Keratinocyte (primary cell): Measurements from ENCODE around the gene CCDC144A. TPM values are rescaled to one million over a fixed set of nuclear protein-coding genes. Genes with fewer than 3 reads are reported as not detected.
"Not testable (repeated sequence)": the region's sequence is repeated elsewhere in the genome, so short reads cannot be mapped to it uniquely, and the experiment has no call there.

ENCODE experiments used
- DNase-seq: peaks from one replicate; pipeline ENCODE4 v3.0.0-alpha.2; 2011; ENCODE audit warnings: low read depth, missing footprints, low spot score
- FAIRE-seq: peaks from 2 replicates; lab custom pipeline; 2011; peaks lifted over from hg19 to GRCh38; lab: Jason Lieb, UNC
- H2AFZ ChIP-seq: 2 replicates; pipeline ENCODE4 v1.6.0; 2012; ENCODE audit warnings: low read length, control low read depth, inconsistent platforms; ENCODE audit not compliant: control insufficient read depth
- H3K27ac ChIP-seq: 2 replicates; pipeline ENCODE4 v1.5.1; 2011; ENCODE audit warnings: low read length; ENCODE audit not compliant: control insufficient read depth, insufficient read depth
- H3K27me3 ChIP-seq: 3 replicates; pipeline ENCODE4 v1.6.0; 2011; ENCODE audit warnings: low read length; ENCODE audit not compliant: control insufficient read depth, insufficient read depth; ENCODE audit errors: extremely low read depth
- H3K36me3 ChIP-seq, 2 experiments: 2 replicates in 1 of 2; 3 replicates in 1 of 2; pipeline ENCODE4 v1.5.1; 2011; ENCODE audit warnings: low read length in 2 of 2, mild to moderate bottlenecking in 1 of 2; ENCODE audit not compliant: control insufficient read depth in 2 of 2, insufficient read depth in 2 of 2; ENCODE audit errors: extremely low read depth in 1 of 2
- H3K4me1 ChIP-seq: 3 replicates; pipeline ENCODE4 v1.5.1; 2011; ENCODE audit warnings: low read length; ENCODE audit not compliant: control insufficient read depth, insufficient read depth; ENCODE audit errors: extremely low read depth
- H3K4me2 ChIP-seq: 3 replicates; pipeline ENCODE4 v1.6.0; 2011; ENCODE audit warnings: low read depth, low read length; ENCODE audit not compliant: control insufficient read depth, insufficient read depth; ENCODE audit errors: extremely low read depth
- H3K4me3 ChIP-seq, 3 experiments: fragments of 200-600 bp in 1 of 3; sonication (generic) in 1 of 3; 2 replicates in 2 of 3; 3 replicates in 1 of 3; pipeline ENCODE4 v1.5.1; 2011 to 2016; ENCODE audit warnings: low read length in 3 of 3, mild to moderate bottlenecking in 3 of 3, control low read depth in 2 of 3, inconsistent platforms in 1 of 3, low read depth in 1 of 3, mixed read lengths in 1 of 3, mixed run types in 1 of 3, moderate library complexity in 1 of 3; ENCODE audit not compliant: control insufficient read depth in 2 of 3, insufficient read depth in 2 of 3; ENCODE audit errors: extremely low read depth in 1 of 3
- H3K79me2 ChIP-seq: 2 replicates; pipeline ENCODE4 v1.6.0; 2012; ENCODE audit warnings: low read length; ENCODE audit not compliant: control insufficient read depth, insufficient read depth
- H3K9ac ChIP-seq: 3 replicates; pipeline ENCODE4 v1.6.0; 2011; ENCODE audit warnings: low read length; ENCODE audit not compliant: control insufficient read depth, insufficient read depth; ENCODE audit errors: extremely low read depth
- H3K9me1 ChIP-seq: 3 replicates; pipeline ENCODE4 v1.6.0; 2011; ENCODE audit warnings: low read length; ENCODE audit not compliant: control insufficient read depth, insufficient read depth; ENCODE audit errors: extremely low read depth
- H3K9me3 ChIP-seq: 2 replicates; pipeline ENCODE4 v1.5.1; 2012; ENCODE audit warnings: low read depth, low read length; ENCODE audit not compliant: control insufficient read depth
- H4K20me1 ChIP-seq: 3 replicates; pipeline ENCODE4 v1.6.0; 2011; ENCODE audit warnings: low read length; ENCODE audit not compliant: control insufficient read depth, insufficient read depth; ENCODE audit errors: extremely low read depth
- CTCF ChIP-seq, 3 experiments: IDR thresholded peaks in 1 of 3; conservative IDR thresholded peaks in 1 of 3; optimal IDR thresholded peaks in 1 of 3; 2 replicates in 2 of 3; 3 replicates in 1 of 3; pipeline versions ENCODE3 to v1.5.1; 2011; ENCODE audit warnings: low read length in 3 of 3, mild to moderate bottlenecking in 3 of 3, moderate library complexity in 2 of 3, control low read depth in 1 of 3, inconsistent platforms in 1 of 3; ENCODE audit not compliant: insufficient read depth in 2 of 3; ENCODE audit errors: extremely low read depth in 1 of 3
- EZH2 ChIP-seq: IDR thresholded peaks from one replicate; pipeline ENCODE4 v1.6.1; 2012; ENCODE audit warnings: inconsistent platforms, mild to moderate bottlenecking, low read length, moderate library complexity
- dilution Hi-C: fragments of 300-500 bp; cut with MboI; formaldehyde crosslinking; loops from one replicate; pipeline ENCODE4 v1.7.0; 2020; ENCODE audit warnings: low sequenced_read_pairs; ENCODE audit not compliant: extremely low pct_ligation_motif_present
- polyA plus RNA-seq, 5 experiments: library from polyadenylated mRNA; depleted of rRNA in 3 of 5; stranded (reverse) in 3 of 5; stranded (forward) in 1 of 5; unstranded in 1 of 5; fragments of >200 nt; gene quantifications; 1 replicate in 1 of 5; 2 replicates in 3 of 5; 3 replicates in 1 of 5; pipeline versions ENCODE4 v1.2.1 to v1.2.3, GENCODE V29; 2011 to 2012; ENCODE audit warnings: missing spikeins in 2 of 5, low read depth in 1 of 5, low replicate concordance in 1 of 5

The CCDC144A gene
- polyA plus RNA-seq, 1 donor (not counting 4 experiments of a cell fraction or from before 2014, with no cell fraction given), result 0.30 TPM

DNA sequence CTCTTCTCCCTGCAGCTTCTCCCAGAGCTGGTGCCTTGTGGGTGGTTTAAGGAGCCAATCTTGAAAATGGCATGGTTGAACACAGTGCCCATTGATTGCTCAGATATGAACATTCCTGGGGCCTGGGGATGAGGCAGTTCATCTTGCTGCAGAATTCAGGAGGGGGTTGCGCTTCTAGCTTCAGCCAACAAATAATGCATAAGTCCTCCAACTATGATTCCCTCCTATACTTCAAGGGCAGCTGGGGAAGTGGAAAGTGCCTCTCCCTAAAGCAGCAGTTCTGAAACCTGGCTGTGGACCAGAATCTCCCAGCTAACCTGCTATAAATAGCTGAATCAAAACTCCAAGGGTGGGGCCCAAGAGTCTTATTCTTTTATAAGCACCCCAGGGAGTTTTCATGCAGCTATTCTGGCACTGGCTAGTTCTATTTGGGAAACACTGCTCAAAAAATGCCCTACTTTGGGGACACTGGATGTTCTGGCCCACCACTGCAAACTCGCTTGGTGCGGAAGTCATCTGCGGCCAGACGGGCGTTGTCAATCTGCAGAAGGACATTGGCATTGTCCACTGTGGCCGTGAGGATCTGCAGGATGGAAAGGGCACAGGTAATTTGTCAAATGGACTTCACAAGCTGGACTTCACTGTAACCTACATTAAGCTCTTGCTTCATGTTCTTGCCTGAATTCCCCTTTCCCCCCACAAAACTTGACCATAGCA is 130.3 kb downstream of the CCDC144A start:
- no peaks in the 10 kb centered on the region for H4K20me1 ChIP-seq
- H2AFZ ChIP-seq, result no peak overlapping the region
- H3K27me3 ChIP-seq, result no peaks in the 10 kb centered on the region
- peaks cover 6% of the 10 kb centered on the region for H3K4me1 ChIP-seq
- peaks cover 0 to 2% of the 10 kb centered on the region in 2 experiments for H3K36me3 ChIP-seq
- no peaks in the 10 kb centered on the region for H3K9me1 ChIP-seq
- DNase-seq (no peak), FAIRE-seq (no peak)
- no peak overlapping the region for H3K27ac ChIP-seq
- H3K4me2 ChIP-seq, result no peak overlapping the region
- TF ChIP-seq CTCF (optimal IDR thresholded peaks at IDR 0.05 in 1 of 3, IDR thresholded peaks at IDR 0.05 in 1 of 3, conservative IDR thresholded peaks at IDR 0.05 in 1 of 3; ENCODE audit: extremely low read depth in 1 of 3, insufficient read depth in 2 of 3, low read length in 3 of 3), result no peak
- H3K4me3 ChIP-seq, result peak overlapping the region in 1 of 3 experiments; percentile 28
- H3K9ac ChIP-seq, result no peak overlapping the region
- dilution Hi-C loops, result no loop called here
- no peaks in the 10 kb centered on the region for H3K9me3 ChIP-seq
- no peaks in the 10 kb centered on the region for H3K79me2 ChIP-seq

DNA sequence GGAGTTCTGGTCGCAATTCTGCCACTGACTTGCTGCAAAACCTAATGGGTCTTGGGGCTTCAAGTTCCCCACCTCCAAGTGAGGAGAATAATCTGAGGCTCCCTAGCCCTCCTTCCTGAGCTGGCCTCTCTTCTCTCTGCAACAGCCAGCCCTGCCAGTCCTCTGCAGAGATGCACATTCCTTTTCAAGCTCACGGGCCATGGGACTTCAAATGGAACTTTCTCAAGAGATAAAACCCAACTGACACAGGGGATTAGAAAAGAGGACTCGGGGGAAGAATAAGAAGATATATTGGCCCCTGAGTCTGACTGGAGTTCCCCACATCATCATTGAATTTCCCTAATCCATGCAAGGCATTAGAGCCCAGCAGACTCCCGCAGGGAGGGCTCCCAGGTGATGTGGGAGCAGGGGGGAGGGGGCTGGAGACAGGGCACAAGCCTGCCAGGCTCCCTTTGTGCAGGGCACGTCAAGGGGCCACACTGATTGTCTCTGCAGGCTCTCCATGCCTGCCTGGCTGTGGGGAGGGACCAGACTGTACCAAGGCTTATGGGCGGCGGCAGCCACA is 131.0 kb downstream of the CCDC144A start:
- FAIRE-seq (no peak), DNase-seq (no peak)
- dilution Hi-C loops, result no loop called here
- no peaks in the 10 kb centered on the region for H3K27me3 ChIP-seq
- TF ChIP-seq EZH2 (no peak), CTCF (optimal IDR thresholded peaks at IDR 0.05 in 1 of 3, IDR thresholded peaks at IDR 0.05 in 1 of 3, conservative IDR thresholded peaks at IDR 0.05 in 1 of 3; ENCODE audit: extremely low read depth in 1 of 3, insufficient read depth in 2 of 3, low read length in 3 of 3) (no peak)
- H3K9ac ChIP-seq, result no peak overlapping the region
- H3K9me3 ChIP-seq, result no peaks in the 10 kb centered on the region
- H3K4me2 ChIP-seq, result peak overlapping the region; percentile 6
- peaks cover 0 to 2% of the 10 kb centered on the region in 2 experiments for H3K36me3 ChIP-seq
- H3K27ac ChIP-seq, result no peak overlapping the region
- H3K79me2 ChIP-seq, result no peaks in the 10 kb centered on the region
- H3K4me3 ChIP-seq, result peak overlapping the region in 1 of 3 experiments; percentile 28
- peaks cover 6% of the 10 kb centered on the region for H3K4me1 ChIP-seq
- no peaks in the 10 kb centered on the region for H4K20me1 ChIP-seq
- no peaks in the 10 kb centered on the region for H3K9me1 ChIP-seq
- H2AFZ ChIP-seq, result no peak overlapping the region

GRCh38 chr17:16822133-16822532 is 132.1 kb downstream of the CCDC144A start:
- FAIRE-seq, H3K27me3 ChIP-seq, H3K9ac ChIP-seq, H3K9me3 ChIP-seq, H4K20me1 ChIP-seq, H2AFZ ChIP-seq, DNase-seq, H3K36me3 ChIP-seq, H3K79me2 ChIP-seq, H3K4me2 ChIP-seq, dilution Hi-C loops, H3K9me1 ChIP-seq, H3K4me1 ChIP-seq, H3K27ac ChIP-seq: not testable (repeated sequence)
- H3K4me3 ChIP-seq, result peak overlapping the region in 1 of 3 experiments; percentile 10
